Esophagus (tissue), 2 donors: ENCODE data around the gene ATP9B. TPM values are rescaled to one million over a fixed set of nuclear protein-coding genes. Genes with fewer than 3 reads are reported as not detected.

Source experiments
- H3K27ac ChIP-seq, 2 donors: one replicate each; pipeline ENCODE4 v1.5.1; 2013; ENCODE audit warnings: low read depth in 2 of 2, mild to moderate bottlenecking in 2 of 2, inconsistent platforms in 1 of 2, low read length in 1 of 2, moderate library complexity in 1 of 2
- H3K27me3 ChIP-seq, 2 donors: one replicate each; pipeline ENCODE4 v1.6.1; 2013; ENCODE audit warnings: low read length in 2 of 2, control low read depth in 1 of 2, mild to moderate bottlenecking in 1 of 2; ENCODE audit not compliant: insufficient read depth in 2 of 2, control insufficient read depth in 1 of 2
- H3K36me3 ChIP-seq, 2 donors: one replicate each; pipeline ENCODE4 v1.6.1; 2013; ENCODE audit warnings: low read length in 1 of 2; ENCODE audit not compliant: control insufficient read depth in 2 of 2, insufficient read depth in 2 of 2
- H3K4me1 ChIP-seq, 2 donors: one replicate each; pipeline ENCODE4 v1.6.1; 2013; ENCODE audit warnings: low read length in 1 of 2; ENCODE audit not compliant: control insufficient read depth in 2 of 2, insufficient read depth in 2 of 2
- H3K4me3 ChIP-seq, 2 donors: one replicate each; pipeline ENCODE4 v1.5.1; 2013; ENCODE audit warnings: low read length in 2 of 2, mild to moderate bottlenecking in 2 of 2, low read depth in 1 of 2, moderate library complexity in 1 of 2
- H3K9me3 ChIP-seq, 2 donors: one replicate each; pipeline ENCODE4 v1.6.1; 2013; ENCODE audit warnings: mild to moderate bottlenecking in 2 of 2, low read depth in 1 of 2, low read length in 1 of 2, moderate library complexity in 1 of 2; ENCODE audit not compliant: control insufficient read depth in 2 of 2, insufficient read depth in 1 of 2
- WGBS, 2 donors: extraction: QIAGEN DNeasy Blood & Tissue Kit; methylation state at CpG; one replicate each; pipeline ENCODE4 v1.1.7; 2013; 5-methylcytosine and 5-hydroxymethylcytosine counted together
- polyA plus RNA-seq, 2 donors: library from polyadenylated mRNA; stranded (reverse); fragments of 200-250 nt; gene quantifications; one replicate each; pipeline ENCODE4 v1.2.3, GENCODE V29; 2013
- donor health status: healthy with polysubstance abuse.
- donor health status: Bipolar disorder and iron deficiency.

The ATP9B gene
- polyA plus RNA-seq, 2 donors = 9.6 to 10.5 TPM

DNA sequence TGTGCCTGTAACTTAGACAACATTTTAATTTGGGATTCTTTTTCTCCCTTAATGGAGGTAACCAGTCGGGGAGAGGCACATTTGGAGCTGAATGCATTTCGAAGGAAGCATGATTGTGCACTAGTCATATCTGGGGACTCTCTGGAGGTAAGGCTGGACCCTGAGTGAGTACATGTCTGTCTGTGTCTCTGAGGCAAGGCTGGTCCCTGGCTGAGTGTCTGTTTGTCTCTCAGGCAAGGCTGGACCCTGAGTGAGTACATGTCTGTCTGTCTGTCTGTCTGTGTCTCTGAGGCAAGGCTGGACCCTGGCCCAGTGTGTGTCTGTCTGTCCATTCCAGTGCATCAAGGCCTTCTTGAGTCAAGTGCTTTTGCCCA, 275.0 kb downstream of the ATP9B start:
- H3K4me1 ChIP-seq = peaks cover 0 to 5% of the 10 kb centered on the region in 2 donors
- H3K36me3 ChIP-seq = peaks cover 24 to 45% of the 10 kb centered on the region in 2 donors
- H3K9me3 ChIP-seq = no peaks in the 10 kb centered on the region
- H3K27me3 ChIP-seq = no peaks in the 10 kb centered on the region
- H3K4me3 ChIP-seq = no peak overlapping the region
- WGBS, 2 donors = 85 to 89% methylated on average over 2 of the region's 2 CpGs
- no peak overlapping the region for H3K27ac ChIP-seq

DNA sequence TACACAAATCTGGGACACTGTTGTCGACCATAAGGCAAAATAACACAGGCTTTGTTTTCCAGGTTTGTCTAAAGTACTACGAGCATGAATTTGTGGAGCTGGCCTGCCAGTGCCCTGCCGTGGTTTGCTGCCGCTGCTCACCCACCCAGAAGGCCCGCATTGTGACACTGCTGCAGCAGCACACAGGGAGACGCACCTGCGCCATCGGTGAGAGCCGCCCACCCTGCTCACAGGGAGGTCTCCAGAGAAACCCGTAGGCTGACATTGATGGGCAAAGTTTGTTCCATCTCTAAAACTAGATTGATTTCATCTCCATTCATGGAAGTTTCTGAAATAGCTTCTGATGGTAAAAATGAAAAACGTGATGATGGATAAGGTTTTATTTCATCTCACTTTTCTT, 276.2 kb downstream of the ATP9B start:
- peaks cover 0 to 5% of the 10 kb centered on the region in 2 donors for H3K4me1 ChIP-seq
- H3K9me3 ChIP-seq = no peaks in the 10 kb centered on the region
- WGBS, 2 donors = 95 to 98% methylated on average over 11 of the region's 11 CpGs
- H3K27ac ChIP-seq = no peak overlapping the region
- no peak overlapping the region for H3K4me3 ChIP-seq
- H3K36me3 ChIP-seq = peaks cover 27 to 51% of the 10 kb centered on the region in 2 donors
- no peaks in the 10 kb centered on the region for H3K27me3 ChIP-seq

DNA sequence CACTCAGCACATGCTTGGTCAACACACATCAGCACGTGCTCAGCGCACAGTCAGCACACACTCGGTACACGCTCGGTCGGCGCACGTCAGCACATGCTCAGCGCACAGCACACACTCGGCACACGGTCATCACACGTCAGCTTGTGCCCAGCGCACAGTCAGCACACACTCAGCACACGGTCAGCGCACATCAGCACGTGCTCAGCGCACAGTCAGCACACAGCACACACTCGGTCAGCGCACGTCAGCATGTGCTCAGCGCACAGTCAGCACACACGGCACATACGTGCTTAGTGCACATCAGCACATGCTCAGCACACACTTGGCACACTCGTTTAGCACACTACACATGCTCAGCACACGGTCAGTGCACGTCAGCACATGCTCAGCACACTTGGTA, 276.8 kb downstream of the ATP9B start:
- WGBS, 2 donors = 96 to 97% methylated on average over 26 of the region's 26 CpGs
- Histone ChIP-seq H3K27me3 (no peaks in the 10 kb centered on the region), H3K36me3 (peaks cover 28 to 51% of the 10 kb centered on the region in 2 donors), H3K4me1 (peaks cover 0 to 5% of the 10 kb centered on the region in 2 donors), H3K27ac (no peak overlapping the region), H3K4me3 (no peak overlapping the region), H3K9me3 (no peaks in the 10 kb centered on the region)

DNA sequence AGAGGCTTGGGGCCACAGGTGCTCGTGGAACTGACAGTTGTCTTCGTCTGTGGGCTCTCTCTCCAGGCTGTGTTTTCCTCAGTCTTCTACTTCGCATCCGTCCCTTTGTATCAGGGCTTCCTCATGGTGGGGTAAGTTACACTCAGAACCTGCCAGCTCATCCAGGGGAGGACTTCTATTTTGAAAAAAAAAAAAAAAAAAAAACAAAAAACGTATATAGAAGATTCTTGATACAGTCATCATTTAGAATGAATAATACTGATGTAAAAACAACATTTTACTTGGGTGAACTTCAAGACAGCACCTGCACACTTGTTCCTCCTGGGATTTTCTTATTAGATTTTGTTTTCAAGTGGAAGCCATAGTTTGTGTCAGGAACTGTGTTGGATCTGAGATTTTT, 278.9 kb downstream of the ATP9B start:
- no peak overlapping the region for H3K27ac ChIP-seq
- H3K4me1 ChIP-seq = peaks cover 0 to 5% of the 10 kb centered on the region in 2 donors
- no peaks in the 10 kb centered on the region for H3K9me3 ChIP-seq
- peaks cover 28 to 46% of the 10 kb centered on the region in 2 donors for H3K36me3 ChIP-seq
- 79 to 87% methylated on average over 5 of the region's 5 CpGs for WGBS, 2 donors
- no peaks in the 10 kb centered on the region for H3K27me3 ChIP-seq
- H3K4me3 ChIP-seq = no peak overlapping the region

DNA sequence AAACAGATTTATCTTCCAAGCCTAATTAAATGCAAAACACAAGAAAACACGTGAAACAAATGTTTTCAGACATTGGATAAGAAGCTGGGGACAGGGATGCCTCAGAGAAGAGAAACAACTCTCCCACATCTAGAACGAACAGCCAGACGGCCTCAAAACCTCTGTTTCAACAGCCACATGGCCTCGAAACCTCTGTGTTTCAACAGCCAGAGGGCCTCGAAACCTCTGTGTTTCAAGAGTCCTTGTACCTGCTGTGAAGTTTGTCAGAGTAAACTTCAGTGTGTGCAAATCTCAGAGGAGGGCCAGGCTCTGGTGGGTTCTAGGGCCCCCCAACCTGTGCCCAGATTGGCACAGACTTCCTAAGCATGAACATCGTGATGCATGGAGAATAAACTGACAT, 283.2 kb downstream of the ATP9B start:
- H3K36me3 ChIP-seq = peaks cover 7 to 24% of the 10 kb centered on the region in 2 donors
- no peaks in the 10 kb centered on the region for H3K27me3 ChIP-seq
- no peaks in the 10 kb centered on the region for H3K9me3 ChIP-seq
- no peak overlapping the region for H3K4me3 ChIP-seq
- 70 to 81% methylated on average over 6 of the region's 6 CpGs for WGBS, 2 donors
- H3K4me1 ChIP-seq = no peaks in the 10 kb centered on the region
- no peak overlapping the region for H3K27ac ChIP-seq

DNA sequence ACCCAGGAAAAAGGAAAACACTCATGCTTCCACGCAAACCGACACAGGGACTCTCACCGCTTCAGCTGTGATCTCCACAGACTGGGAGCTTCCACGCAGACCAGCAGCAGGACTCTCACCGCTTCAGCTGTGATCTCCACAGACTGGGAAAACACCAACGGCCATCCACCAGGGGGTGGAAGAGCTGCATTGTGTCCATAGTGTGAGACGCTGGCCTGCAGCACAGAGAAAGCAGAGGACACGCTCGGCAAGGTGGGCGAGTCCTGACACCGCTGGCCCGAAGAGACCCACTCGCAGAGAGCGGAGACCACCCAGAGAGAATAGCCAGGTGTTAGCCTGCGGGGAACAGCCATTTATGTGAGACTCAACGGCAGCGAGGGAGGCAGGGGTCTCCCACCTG, 284.1 kb downstream of the ATP9B start:
- no peaks in the 10 kb centered on the region for H3K27me3 ChIP-seq
- H3K4me3 ChIP-seq = no peak overlapping the region
- no peaks in the 10 kb centered on the region for H3K4me1 ChIP-seq
- H3K36me3 ChIP-seq = peaks cover 7 to 18% of the 10 kb centered on the region in 2 donors
- no peaks in the 10 kb centered on the region for H3K9me3 ChIP-seq
- H3K27ac ChIP-seq = no peak overlapping the region
- 89 to 90% methylated on average over 17 of the region's 17 CpGs for WGBS, 2 donors

DNA sequence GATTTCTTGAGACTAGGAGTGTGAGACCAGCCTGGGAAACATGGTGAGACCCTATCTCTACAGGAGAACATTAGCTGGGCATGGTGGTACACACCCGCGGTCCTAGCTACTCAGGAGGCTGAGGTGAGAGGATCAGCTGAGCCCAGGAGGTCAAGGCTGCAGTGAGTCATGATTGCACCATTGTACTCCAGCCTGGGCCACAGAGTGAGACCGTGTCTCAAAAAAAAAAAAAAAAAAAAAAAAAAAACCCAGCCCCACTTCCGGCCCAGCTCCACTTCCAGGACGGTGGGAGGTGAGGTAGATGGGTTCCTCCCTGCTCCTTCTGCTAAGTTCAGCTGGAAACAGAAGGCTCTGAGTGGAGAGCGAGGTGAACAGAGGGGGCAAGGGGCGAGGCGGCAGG, 285.2 kb downstream of the ATP9B start:
- Histone ChIP-seq H3K4me3 (no peak overlapping the region), H3K36me3 (peaks cover 5 to 15% of the 10 kb centered on the region in 2 donors), H3K9me3 (peaks cover 0 to 2% of the 10 kb centered on the region in 2 donors), H3K27ac (no peak overlapping the region), H3K27me3 (no peaks in the 10 kb centered on the region), H3K4me1 (no peaks in the 10 kb centered on the region)
- WGBS, 2 donors = 87 to 90% methylated on average over 7 to 8 of the region's 8 CpGs

DNA sequence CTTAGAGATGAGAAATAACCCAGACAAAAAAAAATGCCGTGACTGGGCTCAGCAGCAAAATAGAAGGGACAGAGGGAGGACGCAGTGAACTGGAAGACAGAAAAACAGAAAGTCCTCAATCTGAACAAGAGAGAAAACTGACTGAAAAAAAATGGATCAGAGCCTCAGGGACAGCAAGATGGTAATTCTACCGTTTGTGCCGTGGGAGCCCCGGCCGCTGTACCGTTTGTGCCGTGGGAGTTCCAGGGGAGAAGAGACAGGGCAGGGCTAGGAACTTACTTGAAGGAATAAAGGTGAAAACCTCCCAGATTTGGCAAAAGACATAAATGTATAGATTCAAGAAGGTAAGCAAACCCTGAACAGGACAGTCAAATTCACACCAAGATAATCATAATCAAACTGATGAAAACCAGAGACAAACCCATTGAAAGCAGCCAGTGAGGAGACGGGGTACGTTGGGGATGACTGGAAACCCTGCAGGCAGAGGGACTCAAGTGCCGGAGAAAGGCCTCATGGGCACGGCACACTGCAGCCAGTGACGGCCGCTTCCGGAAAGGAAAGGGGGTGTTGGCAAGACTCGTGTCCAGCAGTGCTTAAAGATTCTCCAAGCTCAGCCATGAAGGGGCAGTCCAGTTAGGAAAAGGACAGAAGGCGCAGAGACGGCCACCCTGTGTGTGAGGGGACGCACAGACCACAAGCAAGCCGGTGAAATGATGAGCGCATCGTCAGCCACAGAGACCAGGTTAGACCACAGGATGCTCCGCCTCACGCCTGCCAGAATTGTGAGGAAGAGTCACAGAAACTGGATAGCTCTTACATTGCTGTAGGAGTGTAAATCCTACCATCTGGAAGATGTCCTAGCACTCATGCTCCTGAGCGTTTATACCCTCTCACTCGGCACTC, 286.5 kb downstream of the ATP9B start:
- no peak overlapping the region for H3K4me3 ChIP-seq
- WGBS, 2 donors = 86 to 89% methylated on average over 26 of the region's 26 CpGs
- H3K9me3 ChIP-seq = peaks cover 0 to 2% of the 10 kb centered on the region in 2 donors

DNA sequence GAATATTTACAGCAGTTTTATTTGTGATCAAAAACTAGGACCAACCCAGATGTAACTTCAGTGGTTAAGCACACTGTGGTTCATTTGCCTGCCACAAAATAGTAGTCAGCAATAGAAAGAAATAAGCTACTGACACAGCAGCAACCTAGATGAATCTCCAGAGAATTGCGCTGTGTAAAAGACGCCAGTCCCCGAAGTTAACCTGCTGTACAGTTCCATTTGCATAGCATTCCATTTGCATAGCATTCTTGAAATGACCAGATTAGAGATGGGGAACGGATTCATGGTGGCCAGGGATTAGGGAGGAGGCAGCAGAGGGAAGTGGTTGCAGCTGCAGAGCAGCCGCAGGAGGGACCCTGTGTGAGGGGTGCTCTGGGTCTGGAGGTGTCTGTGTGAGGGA, 287.2 kb downstream of the ATP9B start:
- no peaks in the 10 kb centered on the region for H3K27me3 ChIP-seq
- H3K36me3 ChIP-seq = peaks cover 0 to 14% of the 10 kb centered on the region in 2 donors
- H3K4me1 ChIP-seq = no peaks in the 10 kb centered on the region
- H3K9me3 ChIP-seq = peaks cover 0 to 2% of the 10 kb centered on the region in 2 donors
- 90 to 91% methylated on average over 5 of the region's 5 CpGs for WGBS, 2 donors
- no peak overlapping the region for H3K27ac ChIP-seq
- no peak overlapping the region for H3K4me3 ChIP-seq

More for the DNA sequence above, 286.5 kb downstream of the ATP9B start:
- Histone ChIP-seq H3K36me3 (peaks cover 0 to 9% of the 10 kb centered on the region in 2 donors), H3K27me3 (no peaks in the 10 kb centered on the region), H3K27ac (no peak overlapping the region), H3K4me1 (no peaks in the 10 kb centered on the region)

DNA sequence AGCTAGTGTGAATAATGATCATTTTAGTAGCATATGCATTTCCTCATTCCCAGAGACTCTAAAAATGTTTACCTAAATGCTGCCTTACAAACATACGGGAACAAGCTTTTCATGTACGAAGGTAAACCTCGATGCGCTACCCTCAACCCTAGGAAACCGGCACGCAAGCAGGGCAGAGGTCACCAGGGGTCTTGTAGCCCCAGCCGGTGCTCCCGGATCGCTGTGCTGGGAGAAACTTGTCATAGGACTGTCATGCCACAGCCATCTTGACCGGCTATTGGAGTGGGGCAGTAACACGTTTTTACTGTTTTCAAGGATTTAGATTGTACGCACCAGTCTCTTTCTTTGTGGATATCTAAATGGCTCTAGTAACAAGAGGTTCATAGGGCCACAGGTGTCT, 291.7 kb downstream of the ATP9B start:
- peaks cover 0 to 20% of the 10 kb centered on the region in 2 donors for H3K36me3 ChIP-seq

More for the DNA sequence above, 291.7 kb downstream of the ATP9B start:
- Histone ChIP-seq H3K4me3 (no peak overlapping the region), H3K27me3 (no peaks in the 10 kb centered on the region), H3K4me1 (no peaks in the 10 kb centered on the region), H3K9me3 (peaks cover 0 to 7% of the 10 kb centered on the region in 2 donors), H3K27ac (no peak overlapping the region)
- WGBS, 2 donors = 94 to 96% methylated on average over 12 of the region's 12 CpGs
